GM18498 (cell line): ENCODE results near the gene LHFPL2.
"Not testable (repeated sequence)": the region's sequence is repeated elsewhere in the genome, so short reads cannot be mapped to it uniquely, and the experiment has no call there.

ENCODE experiments used
- ATAC-seq: cut with Tn5 transposase; IDR thresholded peaks from one replicate; pipeline ENCODE4 v1.9.1; 2021; ENCODE audit warnings: mild to moderate bottlenecking, moderate library complexity; ENCODE audit not compliant: unreplicated experiment

The LHFPL2 gene, protein sequence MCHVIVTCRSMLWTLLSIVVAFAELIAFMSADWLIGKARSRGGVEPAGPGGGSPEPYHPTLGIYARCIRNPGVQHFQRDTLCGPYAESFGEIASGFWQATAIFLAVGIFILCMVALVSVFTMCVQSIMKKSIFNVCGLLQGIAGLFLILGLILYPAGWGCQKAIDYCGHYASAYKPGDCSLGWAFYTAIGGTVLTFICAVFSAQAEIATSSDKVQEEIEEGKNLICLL

DNA sequence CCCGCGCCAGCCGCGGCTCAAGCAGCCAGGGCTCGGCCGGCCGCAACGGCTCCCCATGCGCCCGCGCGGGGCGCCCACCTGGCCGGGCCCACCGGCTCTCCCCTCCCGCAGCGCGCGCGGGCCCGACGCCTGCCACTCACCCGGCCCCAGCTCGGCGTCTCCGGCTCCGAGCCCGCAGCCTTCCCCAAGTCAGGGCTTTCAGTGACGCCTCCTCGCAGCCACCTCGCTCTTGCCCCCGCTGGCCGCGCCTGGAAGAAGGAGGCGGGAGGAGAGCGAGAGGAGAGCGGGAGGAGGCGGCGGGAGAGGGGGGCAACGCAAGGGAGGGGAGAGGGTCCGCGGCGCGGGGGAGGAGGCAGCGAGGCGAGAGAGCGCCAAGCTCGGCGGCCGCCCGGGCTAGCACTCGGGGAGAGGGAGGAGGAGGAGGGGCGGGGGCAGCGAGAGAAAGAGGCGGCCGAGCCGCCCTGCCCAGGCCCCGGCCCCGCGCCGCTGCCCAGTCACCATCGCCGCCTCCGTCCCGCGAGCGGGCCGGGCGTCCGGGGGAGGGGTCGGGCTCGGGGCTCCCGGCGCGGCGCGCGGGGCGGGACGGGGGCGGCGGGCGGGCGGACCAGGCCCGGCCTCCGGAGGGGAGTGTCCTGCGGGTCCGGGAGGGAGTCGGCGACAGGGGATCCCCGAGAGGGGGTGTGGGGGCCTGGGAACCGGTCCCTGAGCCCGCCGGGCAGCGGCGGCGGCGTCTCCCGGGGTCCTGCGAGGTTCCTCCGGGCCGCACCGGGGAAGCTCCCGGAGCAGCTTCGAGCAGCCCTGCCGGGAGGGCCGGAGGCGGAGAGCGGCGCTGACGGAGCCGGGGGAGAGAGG, at the start of gene LHFPL2:
LHFPL2 (minus strand) TSS at position 414 of the 852 bp plus-strand sequence. CDS start 138,559 bp downstream, outside the sequence.
- peak; percentile 73 for ATAC-seq

DNA sequence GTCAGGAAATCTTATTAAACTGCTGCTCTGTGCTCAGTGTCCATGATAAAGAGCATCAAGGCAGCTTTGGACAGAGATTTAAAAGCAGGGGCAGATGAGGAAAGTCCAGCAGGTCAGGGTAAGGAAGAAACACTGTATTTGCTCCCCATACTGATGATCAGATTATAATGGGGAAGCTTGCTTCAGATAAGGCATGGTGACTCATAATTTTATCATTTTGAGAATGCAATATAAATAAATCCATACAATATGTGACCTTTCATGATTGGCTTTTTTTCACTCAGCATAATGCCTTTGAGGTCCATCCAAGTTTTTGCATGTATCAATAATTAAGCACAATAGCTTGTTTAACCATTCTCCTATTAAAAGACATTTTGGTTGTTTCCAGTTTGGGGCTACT, 48.1 kb upstream of the LHFPL2 start:
- ATAC-seq: no peak

DNA sequence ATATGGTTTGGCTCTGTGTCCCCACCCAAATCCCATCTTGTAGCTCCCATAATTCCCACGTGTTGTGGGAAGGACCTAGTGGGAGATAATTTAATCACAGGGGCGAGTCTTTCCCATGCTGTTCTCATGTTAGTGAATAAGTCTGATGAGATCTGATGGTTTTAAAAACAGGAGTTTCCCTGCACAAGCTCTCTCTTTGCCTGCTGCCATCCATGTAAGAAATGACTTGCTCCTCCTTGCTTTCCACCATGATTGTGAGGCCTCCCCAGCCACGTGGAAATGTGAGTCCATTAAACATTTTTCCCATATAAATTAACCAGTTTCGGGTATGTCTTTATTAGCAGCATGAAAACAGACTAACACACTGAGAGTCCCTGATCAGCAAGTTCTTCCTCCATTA, 47.5 kb upstream of the LHFPL2 start:
- not testable (repeated sequence) for ATAC-seq

DNA sequence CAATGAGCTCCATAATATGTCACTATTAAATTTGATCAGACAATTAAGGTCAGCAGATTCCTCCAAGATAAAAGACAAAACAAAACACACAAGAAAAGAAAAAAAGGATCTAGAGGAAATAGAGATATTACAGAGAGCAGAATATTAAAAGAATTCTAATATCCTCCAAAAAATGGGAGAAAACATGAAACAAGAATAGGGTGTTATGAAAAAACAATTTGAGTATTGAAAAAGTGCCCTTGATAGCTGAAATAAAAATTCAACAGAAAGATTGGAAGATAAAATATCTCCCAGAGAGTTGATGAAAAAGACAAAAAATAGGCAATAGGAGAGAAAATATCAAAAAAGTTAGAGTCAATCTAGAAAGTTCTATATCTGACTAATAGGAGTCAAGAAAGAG, 44.8 kb upstream of the LHFPL2 start:
- ATAC-seq: no peak

DNA sequence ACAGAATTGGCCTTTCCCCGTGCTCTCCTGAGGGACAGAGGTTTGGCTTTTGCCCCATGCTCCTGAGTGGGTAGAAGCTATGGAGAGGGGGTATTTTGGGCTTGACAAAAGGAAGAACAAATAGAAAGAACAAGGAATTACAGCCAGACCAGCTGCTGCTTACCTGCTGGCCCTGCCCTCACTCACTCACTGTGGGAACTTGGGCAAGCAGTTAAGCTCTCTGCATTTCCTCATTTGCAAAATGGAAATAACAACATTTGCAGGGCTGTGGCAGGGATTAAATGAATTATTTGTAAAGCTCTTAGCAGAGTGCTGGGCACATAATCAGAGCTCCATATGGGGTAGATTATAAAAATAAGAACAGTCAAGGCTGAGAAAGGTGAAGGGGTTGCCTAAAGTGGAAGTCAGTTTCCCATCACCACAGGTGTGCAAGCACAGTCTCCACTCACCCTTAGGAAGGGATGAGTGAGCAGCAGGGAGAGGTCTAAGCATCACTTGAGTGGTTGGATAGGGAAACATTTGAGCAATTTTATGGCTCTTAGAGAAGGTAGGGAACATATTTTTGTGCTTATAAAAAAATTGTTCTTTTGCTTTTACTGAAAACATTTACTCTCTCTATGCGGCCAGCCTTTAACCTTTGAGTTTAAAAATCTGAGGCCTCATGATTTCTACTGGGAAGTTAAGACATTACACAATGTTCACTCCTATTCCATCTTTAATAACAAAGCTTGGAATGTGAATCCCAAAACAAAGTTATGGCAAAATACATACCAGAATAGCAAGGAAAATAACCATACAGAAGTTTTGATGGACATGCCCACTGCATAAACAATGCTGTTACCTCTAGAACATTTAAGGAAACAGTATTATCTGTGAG, 42.8 kb upstream of the LHFPL2 start:
- ATAC-seq: no peak

DNA sequence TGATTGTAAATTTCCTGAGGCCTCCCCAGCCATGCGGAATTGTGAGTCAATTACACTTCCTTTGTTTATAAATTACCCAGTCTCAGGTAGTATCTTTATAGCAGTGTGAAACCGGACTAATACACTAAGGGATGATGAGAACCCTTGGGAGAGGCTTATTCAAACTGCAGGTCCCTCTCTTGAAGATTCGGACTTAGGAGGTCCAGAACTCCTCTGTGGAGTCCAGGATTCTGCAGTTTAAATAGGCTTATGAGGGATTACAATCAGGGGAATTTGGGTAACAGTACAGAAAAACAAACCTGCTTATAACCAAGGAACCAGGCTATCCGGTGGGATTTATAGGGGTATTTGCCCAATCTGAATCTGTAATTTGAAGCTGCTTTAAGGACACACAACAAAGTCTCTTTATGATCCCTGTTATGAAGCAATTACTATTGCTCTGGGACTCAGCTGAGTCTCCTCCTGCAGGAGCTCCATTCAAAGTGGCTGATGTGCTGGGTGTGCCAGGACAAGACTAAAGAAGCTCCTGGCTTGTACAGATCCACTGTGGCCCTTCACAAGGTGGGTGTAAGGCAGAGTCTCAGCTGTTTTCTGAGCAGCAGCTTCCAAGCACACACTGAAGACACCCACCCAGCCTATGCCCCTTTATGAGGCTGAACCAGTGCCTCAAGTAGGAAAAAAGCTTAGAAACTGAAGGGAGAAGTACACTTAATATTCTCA, 41.8 kb upstream of the LHFPL2 start:
- ATAC-seq: no peak

DNA sequence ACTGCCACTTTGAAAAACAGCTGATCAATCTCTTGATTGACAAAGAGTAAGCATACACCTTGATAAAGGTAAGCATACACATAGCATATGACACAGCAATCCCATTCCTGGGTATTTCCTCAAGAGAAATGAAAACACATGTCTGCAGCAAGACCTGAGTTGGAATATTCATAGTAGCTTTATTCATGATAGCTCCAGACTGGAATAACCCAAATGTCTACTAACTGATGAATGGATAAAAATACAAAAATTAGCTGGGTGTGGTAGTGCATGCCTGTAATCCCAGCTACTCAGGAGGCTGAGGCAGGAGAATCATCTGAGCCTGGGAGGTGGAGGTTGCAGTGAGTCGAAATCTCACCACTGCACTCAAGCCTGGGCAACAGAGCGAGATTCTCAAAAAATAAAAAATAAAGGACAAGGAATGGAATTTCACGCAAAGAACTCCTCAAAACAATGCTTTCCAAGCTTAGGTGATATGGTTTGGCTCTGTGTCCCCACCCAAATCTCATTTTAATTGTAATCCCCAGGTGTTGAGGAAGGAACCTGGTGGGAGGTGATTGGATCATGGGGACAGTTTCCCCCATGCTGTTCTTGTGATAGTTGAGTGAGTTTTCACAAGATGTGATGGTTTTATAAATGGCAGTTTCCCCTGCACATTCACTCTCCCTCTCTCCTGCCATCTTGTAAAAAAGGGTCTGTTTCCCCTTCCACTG, 41.1 kb upstream of the LHFPL2 start:
- ATAC-seq: no peak

DNA sequence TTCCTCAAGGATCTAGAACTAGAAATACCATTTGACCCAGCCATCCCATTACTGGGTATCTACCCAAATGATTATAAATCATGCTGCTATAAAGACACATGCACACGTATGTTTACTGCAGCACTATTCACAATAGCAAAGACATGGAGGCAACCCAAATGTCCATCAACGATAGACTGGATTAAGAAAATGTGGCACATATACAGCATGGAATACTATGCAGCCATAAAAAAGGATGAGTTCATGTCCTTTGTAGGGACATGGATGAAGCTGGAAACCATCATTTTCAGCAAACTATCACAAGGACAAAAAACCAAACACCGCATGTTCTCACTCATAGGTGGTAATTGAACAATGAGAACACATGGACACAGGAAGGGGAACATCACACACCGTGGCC, 38.9 kb upstream of the LHFPL2 start:
- ATAC-seq: not testable (repeated sequence)

DNA sequence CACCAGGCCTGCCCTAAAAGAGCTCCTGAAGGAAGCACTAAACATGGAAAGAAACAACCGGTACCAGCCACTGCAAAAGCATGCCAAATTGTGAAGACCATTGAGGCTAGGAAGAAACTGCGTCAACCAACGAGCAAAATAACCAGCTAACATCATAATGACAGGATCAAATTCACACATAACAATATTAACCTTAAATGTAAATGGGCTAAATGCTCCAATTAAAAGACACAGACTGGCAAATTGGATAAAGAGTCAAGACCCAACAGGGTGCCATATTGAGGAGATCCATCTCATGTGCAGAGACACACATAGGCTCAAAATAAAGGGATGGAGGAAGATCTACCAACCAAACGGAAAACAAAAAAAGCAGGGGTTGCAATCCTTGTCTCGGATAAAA, 35.3 kb upstream of the LHFPL2 start:
- not testable (repeated sequence) for ATAC-seq

DNA sequence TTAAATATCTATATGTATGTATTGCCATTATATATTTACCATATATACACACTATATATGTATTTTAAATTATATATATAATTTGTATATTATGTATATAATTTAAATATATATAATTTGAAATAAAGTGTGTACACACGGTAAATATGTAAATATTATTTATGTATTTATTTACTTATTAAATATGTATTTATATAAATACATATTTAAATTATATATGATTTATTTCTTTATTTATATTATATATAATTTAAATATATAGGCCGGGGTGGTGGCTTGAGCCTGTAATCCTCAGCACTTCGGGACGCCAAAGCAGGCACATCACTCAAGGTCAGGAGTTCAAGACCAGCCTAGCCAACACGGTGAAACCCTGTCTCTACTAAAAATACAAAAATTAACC, 31.3 kb upstream of the LHFPL2 start:
- ATAC-seq: no peak

DNA sequence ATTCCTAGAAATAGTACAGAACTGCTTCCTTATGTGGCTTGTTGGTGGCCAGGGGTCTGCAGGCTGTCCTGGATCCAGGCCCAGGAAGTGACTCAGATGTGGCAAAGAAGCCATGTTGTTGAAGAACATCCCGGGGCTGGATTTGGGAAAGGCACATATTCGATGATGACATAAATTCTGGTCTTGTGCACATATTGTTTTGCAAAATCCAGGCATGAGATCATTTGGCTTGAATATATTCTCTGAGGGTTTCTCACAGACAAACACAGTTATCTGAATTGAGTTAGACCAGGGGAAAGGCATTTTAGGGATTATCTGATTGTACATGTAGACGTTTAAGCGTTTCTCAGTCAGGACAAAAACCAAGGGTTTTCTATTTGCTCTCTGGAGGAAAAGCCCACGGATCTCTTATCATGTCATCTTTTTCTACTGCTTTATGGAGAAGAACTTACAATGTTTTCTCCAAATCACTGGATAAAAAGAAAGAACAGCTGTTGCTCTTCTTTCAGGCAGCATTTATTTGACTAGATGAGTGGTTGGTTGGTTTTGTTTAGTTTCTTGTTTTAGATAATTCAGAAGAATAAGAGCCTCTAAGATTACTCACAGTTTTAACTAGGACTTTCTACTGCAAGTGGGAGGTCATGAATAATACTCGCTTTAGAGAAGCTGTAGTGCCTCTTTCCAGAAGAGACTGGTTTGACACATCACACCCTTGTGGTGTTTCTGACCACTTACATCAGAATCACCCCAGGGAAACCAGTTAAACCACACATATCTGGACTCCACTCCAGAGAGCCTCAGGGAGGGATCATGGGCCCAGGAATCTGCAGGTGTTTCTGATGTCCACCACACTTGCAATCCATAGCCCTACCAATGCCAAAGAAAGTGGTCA, 29.5 kb upstream of the LHFPL2 start:
- no peak for ATAC-seq

DNA sequence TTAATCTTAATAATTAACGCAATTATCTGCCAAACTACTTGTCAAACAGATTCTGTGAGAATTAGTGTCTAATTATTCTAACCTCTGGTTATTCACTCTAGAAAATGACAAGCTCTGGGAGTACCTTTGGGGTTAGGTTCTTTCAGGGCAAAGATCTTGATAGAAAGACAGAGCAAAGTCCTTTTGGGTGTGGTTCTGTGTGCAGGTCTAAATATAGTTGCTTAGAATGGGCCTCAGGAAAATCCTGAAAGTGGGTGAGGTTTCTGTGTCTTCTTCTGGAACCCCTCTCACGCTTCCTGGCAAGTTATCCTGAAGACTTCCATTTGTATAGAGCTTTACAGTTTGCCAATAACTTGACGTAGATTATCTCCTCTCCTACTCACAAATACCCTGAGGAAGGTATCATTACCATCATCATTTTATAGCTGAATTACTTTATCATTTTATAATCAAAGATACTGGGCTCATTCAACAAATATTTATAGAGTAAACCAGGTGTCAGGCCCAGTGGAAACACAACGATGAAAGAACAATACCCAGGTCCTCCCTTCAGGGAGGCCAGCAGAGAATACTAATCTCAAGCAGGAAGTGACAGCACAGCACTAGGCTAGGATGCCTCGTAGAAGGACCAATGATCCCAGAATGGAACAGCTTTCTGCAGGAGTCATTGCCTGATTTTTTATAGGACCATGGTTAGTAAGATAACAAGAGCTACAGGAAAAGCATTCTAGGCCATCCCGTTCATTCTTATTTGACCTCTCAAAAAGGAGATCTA, 27.6 kb upstream of the LHFPL2 start:
- no peak for ATAC-seq

DNA sequence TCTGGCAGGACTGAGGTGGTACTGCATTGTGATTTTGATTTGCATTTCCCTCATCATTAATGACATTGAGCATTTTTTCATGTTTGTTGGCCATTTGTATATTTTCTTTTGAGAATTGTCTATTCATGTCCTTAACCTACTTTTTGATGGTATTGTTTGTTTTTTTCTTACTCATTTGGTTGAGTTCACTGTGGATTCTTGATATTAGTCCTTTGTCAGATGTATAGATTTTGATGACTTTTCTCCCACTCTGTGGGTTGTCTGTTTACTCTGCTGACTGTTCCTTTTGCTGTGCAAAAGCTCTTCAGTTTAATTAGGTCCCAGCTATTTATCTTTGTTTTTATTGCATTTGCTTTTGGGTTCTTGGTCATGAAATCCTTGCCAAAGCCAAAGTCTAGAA, 25.3 kb upstream of the LHFPL2 start:
- not testable (repeated sequence) for ATAC-seq

DNA sequence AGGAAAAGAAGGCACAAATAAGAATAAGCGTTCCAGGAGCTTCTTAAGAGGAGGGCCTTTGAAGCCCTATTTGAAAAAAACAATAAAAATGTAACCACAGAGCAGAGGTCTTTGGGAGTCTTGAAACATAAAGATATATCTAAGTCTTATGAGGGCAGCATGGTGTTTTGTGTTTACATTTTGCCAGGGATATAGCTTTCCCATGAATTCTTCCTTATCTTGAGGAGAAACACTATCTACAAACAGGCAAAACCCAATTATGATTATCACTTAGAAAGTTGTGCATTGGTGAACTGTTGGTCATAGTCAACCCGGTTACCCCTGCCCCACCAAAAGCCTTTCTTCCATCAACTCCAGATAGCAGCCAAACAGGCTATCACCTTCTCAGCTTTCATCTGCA, 23.6 kb upstream of the LHFPL2 start:
- no peak for ATAC-seq

DNA sequence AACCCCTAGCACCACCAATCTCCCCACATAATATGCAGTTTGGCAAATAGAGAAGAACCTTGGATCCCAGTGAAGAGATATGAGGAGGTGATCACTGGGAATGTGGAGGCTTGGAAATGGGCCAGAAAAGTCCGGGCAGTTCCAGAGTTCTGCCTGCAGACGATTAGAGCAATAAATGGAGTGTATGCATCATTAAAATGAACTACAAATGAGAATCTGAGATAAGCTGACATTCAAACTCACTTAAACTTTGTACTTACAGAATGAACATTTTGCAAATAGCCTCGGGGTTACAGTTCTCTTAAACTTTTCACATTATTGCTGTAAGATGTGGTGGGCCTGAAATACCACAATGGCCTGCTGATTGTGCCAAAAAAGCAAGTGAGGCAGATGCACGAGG, 23.0 kb upstream of the LHFPL2 start:
- no peak for ATAC-seq

DNA sequence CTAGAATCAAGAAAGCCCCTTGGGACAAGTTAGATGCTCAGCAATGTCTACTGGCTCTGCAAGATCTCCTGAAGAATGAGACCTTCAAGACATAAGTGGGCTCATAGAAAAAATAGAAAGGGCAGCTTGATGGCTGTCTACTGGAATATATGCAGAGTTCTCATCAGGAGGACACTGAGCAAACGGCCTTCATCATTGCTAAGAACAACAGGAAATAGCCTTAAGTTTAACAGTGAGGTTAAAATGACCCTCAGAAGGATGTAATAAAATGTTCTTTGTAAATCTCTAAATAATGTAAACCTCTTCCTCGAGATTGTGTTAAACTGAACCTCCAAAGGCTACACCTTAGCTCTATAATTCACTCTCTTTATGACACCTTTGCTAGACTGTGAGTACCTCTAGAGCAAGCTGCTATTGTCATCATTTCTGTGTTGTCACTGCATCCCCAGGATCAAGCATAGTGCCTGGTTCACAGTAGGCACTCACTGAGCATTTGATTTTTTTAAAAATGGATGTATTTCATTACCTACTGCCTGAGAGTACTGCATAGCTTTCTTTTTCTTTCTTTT, 22.2 kb upstream of the LHFPL2 start:
- no peak for ATAC-seq

DNA sequence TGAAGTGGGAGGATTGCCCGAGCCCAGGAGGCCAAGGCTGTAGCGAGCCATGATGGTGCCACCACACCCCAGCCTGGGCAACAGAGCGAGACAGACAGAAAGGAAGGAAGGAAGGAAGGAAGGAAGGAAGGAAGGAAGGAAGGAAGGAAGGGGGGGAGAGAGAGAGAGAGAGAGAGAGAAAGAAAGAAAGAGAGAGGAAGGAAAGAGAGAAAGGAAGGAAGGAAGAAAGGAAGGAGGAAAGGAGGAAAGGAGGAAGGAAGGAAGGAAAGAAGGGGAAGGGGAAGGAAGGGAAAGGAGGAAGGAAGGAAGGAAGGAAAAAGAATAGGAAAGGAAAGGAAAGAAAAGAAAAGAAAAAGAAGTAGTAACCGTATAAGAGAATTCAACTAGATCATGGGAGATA, 20.8 kb upstream of the LHFPL2 start:
- ATAC-seq: no peak

DNA sequence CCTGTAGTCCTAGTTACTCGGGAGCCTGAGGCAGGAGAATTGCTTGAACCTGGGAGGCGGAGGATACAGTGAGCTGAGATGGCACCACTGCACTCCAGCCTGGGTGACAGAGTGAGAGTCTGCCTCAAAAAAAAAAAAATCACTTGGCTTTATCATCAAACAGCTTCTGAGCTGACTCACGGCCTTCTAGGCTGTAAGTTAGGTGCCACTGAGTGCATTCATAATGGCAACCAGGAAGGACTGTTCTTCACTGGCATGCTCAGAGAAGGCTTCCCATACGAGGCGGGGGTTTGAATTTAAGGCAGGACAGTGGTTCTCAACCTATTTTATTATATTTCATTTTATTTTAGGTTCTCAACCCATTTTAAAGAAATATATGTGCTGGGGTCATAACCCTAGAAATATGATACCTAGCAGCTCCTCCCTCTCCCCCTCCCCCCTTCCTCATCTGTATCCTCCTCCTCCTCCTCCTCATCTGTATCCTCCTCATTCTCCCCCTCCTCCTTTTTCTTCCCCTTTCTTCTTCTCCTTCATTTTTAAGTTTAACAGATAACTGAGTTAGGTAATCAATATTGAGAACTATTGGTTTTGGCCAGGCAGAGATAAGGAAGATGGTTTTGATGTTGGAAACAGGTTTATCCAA, 19.0 kb upstream of the LHFPL2 start:
- no peak for ATAC-seq
